Left lung (tissue), 10 donors: Measurements from ENCODE around the gene MRC2. TPM values are rescaled to one million over a fixed set of nuclear protein-coding genes. Genes with fewer than 3 reads are reported as not detected.

Experiments
- ATAC-seq: fragments of 200-7000 bp; cut with Tn5 transposase; one replicate; pipeline ENCODE4 v1.9.1; 2020; ENCODE audit warnings: moderate library complexity
- DNase-seq, 4 donors: peaks; one replicate each; pipeline ENCODE4 v3.0.0-alpha.2; 2013 to 2020
- H3K27ac ChIP-seq, 2 donors: fragments of 200-600 bp; sonication (generic) in 1 of 2; one replicate each; pipeline versions ENCODE4 v1.5.0 to v1.8.0; 2020 to 2021
- H3K27me3 ChIP-seq, 2 donors: fragments of 200-600 bp; sonication (generic) in 1 of 2; one replicate each; pipeline versions ENCODE4 v1.5.0 to v1.8.0; 2020 to 2021
- H3K36me3 ChIP-seq, 2 donors: fragments of 200-600 bp; sonication (generic) in 1 of 2; one replicate each; pipeline versions ENCODE4 v1.5.0 to v1.8.0; 2020 to 2021
- H3K4me1 ChIP-seq, 2 donors: fragments of 200-600 bp; one replicate each; pipeline ENCODE4 v1.8.0; 2021
- H3K4me3 ChIP-seq, 2 donors: fragments of 200-600 bp; sonication (generic) in 1 of 2; one replicate each; pipeline versions ENCODE4 v1.5.0 to v1.8.0; 2020 to 2021; ENCODE audit warnings: mild to moderate bottlenecking in 1 of 2
- H3K9me3 ChIP-seq, 2 donors: fragments of 200-600 bp; sonication (generic) in 1 of 2; one replicate each; pipeline versions ENCODE4 v1.5.0 to v1.8.0; 2020 to 2021
- CTCF ChIP-seq, 2 donors: fragments of 200-600 bp; sonication (generic) in 1 of 2; IDR thresholded peaks; one replicate each; pipeline versions ENCODE4 v1.5.0 to v1.8.0; 2021; ENCODE audit warnings: antibody characterized with exemption in 2 of 2
- intact Hi-C, 2 donors: fragments of 100-400 bp; cut with DNase I; formaldehyde crosslinking; loops; one replicate each; pipeline versions ENCODE4 v1.11.2 to v1.14.2; 2022
- polyA plus RNA-seq, 6 donors: library from polyadenylated mRNA; unstranded; fragments of 120-200 nt; gene quantifications; one replicate each; pipeline ENCODE4 v1.2.1, GENCODE V29; 2013; ENCODE audit not compliant: insufficient read length in 6 of 6
- total RNA-seq, 2 donors: library from RNA; stranded (reverse); fragmentation: NEBNext Ultra II Directional; extraction: Animal tissue kit (Norgen Biotek cat#: 25700); gene quantifications; one replicate each; pipeline ENCODE4 v1.2.1, GENCODE V29; 2021
- donor health status: DM: no; HTN: yes; CAD: no.
- donor health status: DM: no; HTN: no; CAD: no.

Gene MRC2
- total and polyA plus RNA-seq, 8 donors: 84.5 to 151 (median 101) TPM

DNA sequence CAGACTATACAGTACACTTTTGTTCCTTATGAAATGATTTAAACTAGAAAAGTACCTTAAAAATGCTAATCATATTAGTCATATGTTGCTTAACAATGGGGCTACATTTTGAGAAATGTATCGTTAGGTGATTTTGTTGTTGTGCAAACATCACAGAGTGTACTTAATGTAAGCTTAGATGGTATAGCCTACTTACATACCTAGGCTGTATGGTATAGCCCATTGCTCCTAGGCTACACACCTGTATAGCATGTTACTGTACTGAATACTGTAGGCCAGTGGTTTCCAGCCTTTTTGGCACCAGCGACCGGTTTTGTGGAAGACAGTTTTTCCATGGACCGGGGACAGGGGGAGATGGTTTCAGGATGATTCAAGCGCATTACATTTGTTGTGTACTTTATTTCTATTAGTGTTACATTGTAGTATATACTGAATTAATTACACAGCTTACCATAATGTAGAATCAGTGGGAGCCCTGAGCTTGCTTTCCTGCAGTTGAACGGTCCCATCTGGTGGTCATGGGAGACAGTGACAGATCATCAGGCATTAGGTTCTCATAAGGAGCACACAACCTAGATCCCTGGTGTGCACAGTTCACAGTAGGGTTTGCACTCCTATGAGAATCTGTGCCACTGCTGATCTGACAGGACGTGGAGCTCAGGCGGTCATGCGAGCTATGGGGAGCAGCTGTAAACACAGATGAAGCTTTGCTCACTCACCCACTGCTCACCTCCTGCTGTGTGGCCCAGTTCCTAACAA, 35.0 kb upstream of the MRC2 start:
- no peak for TF ChIP-seq CTCF (IDR thresholded peaks at IDR 0.05)
- Histone ChIP-seq H3K27me3 (no peaks in the 10 kb centered on the region), H3K4me3 (no peak overlapping the region), H3K9me3 (peaks cover 0 to 4% of the 10 kb centered on the region in 2 donors), H3K36me3 (peaks cover 0 to 74% of the 10 kb centered on the region in 2 donors), H3K27ac (no peak overlapping the region), H3K4me1 (no peaks in the 10 kb centered on the region)
- ATAC-seq (no peak), DNase-seq (no peak)
- intact Hi-C loops: no loop called here

- no peak overlapping the region for H3K4me3 ChIP-seq
- peaks cover 0 to 4% of the 10 kb centered on the region in 2 donors for H3K9me3 ChIP-seq
- H3K36me3 ChIP-seq: peaks cover 0 to 83% of the 10 kb centered on the region in 2 donors
- DNase-seq (no peak), ATAC-seq (no peak)
- H3K4me1 ChIP-seq: no peaks in the 10 kb centered on the region
- no peak overlapping the region for H3K27ac ChIP-seq
- intact Hi-C loops: no loop called here
- TF ChIP-seq CTCF (IDR thresholded peaks at IDR 0.05): no peak
- no peaks in the 10 kb centered on the region for H3K27me3 ChIP-seq
Observed at GRCh38 chr17:62595484-62595883, 32.0 kb upstream of the MRC2 start.

GRCh38 chr17:62596662-62597061, 30.8 kb upstream of the MRC2 start:
- intact Hi-C loops: no loop called here
- no peak overlapping the region for H3K27ac ChIP-seq
- no peak overlapping the region for H3K4me3 ChIP-seq
- H3K27me3 ChIP-seq: no peaks in the 10 kb centered on the region
- DNase-seq (no peak), ATAC-seq (no peak)
- no peak for TF ChIP-seq CTCF (IDR thresholded peaks at IDR 0.05)
- peaks cover 0 to 86% of the 10 kb centered on the region in 2 donors for H3K36me3 ChIP-seq
- peaks cover 0 to 4% of the 10 kb centered on the region in 2 donors for H3K9me3 ChIP-seq
- H3K4me1 ChIP-seq: no peaks in the 10 kb centered on the region

DNA sequence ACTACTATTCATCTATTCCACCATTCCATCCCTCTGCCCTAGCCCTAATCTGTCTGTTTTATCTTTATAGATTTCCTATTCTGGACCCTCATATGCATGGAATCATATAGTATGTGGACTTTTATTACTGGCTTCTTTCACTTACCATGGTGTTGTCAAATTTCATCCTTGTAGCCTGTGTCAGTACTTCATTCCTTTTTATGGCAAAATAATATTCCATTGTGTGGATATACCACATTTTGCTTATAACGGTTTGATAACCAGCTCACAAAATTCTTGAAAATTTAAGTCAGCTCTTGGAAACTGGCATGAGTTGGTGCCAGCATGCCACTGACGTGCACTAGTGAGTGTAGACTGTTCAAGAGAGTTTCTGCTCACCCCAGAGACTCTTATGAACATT, 30.3 kb upstream of the MRC2 start:
- H3K27me3 ChIP-seq: no peaks in the 10 kb centered on the region
- no peak for TF ChIP-seq CTCF (IDR thresholded peaks at IDR 0.05)
- H3K4me3 ChIP-seq: no peak overlapping the region
- ATAC-seq: no peak
- peak overlapping the region; percentile 45 to 62 for H3K27ac ChIP-seq
- DNase-seq: no peak
- H3K36me3 ChIP-seq: peaks cover 0 to 87% of the 10 kb centered on the region in 2 donors
- peaks cover 0 to 4% of the 10 kb centered on the region in 2 donors for H3K9me3 ChIP-seq
- H3K4me1 ChIP-seq: no peaks in the 10 kb centered on the region
- intact Hi-C loops: no loop called here

- intact Hi-C loops: no loop called here
- Histone ChIP-seq H3K27ac (peak overlapping the region; percentile 45 to 62), H3K9me3 (peaks cover 0 to 4% of the 10 kb centered on the region in 2 donors), H3K4me1 (no peaks in the 10 kb centered on the region), H3K27me3 (no peaks in the 10 kb centered on the region), H3K4me3 (no peak overlapping the region), H3K36me3 (peaks cover 0 to 89% of the 10 kb centered on the region in 2 donors)
- TF ChIP-seq CTCF (IDR thresholded peaks at IDR 0.05): no peak
- peak; percentile 8 for ATAC-seq
- DNase-seq: no peak
Observed at GRCh38 chr17:62597920-62598319, 29.6 kb upstream of the MRC2 start.
